Measurements from ENCODE around the gene EEFSEC. TPM values are rescaled to one million over a fixed set of nuclear protein-coding genes. Genes with fewer than 3 reads are reported as not detected.

Gene EEFSEC
- total and polyA plus RNA-seq, 2 of the 4 experiments (the other 2 are of a cell fraction): 4.5 to 9.3 TPM

- H3K27ac ChIP-seq (ENCODE audit: insufficient read depth, low read length): no peak overlapping the region
- H2BK20ac ChIP-seq (ENCODE audit: low read depth, low read length): no peak overlapping the region
- H2AFZ ChIP-seq (replicated peaks; ENCODE audit: low read length, poor library complexity): no peak overlapping the region
- H4K5ac ChIP-seq (ENCODE audit: low read depth, low read length): no peak overlapping the region
- H4K20me1 ChIP-seq (ENCODE audit: insufficient read depth, low read length): peaks cover 3% of the 10 kb centered on the region; the same call in 1 of the 2 replicates
- no peak overlapping the region for H3K18ac ChIP-seq (ENCODE audit: low read depth, low read length)
- H2BK5ac ChIP-seq (ENCODE audit: low read depth, low read length, poor library complexity, severe bottlenecking): no peak overlapping the region
- H2AK5ac ChIP-seq (ENCODE audit: low read depth, low read length): no peak overlapping the region
- no peak overlapping the region for H2AK9ac ChIP-seq (replicated peaks; ENCODE audit: low read depth, low read length, poor library complexity)
- 90% methylated on average over 2 of the region's 9 CpGs; no CpG with 5 or more reads in 1 of the 2 experiments for WGBS, 2 experiments (ENCODE audit: extremely low coverage in 2 of 2, insufficient read length in 1 of 2)
- DNase-seq (no peak), ATAC-seq (ENCODE audit: low read depth) (no peak)
- peaks cover 4 to 17% of the 10 kb centered on the region in 2 experiments; a peak in 3 of 4 replicates for H3K79me1 ChIP-seq (ENCODE audit: low read depth in 1 of 2, low read length in 2 of 2)
- no peaks in the 10 kb centered on the region for H3K27me3 ChIP-seq (ENCODE audit: control insufficient read depth, insufficient read depth, low read length)
- in situ Hi-C loops (cut with MboI; ENCODE audit: low sequenced_read_pairs) (loop anchor here (5.0 to 10.0 kb wide), 2 partner anchors 312 to 420 kb away; no protein-coding TSS in a partner anchor), intact Hi-C loops (cut with micrococcal nuclease) (loop anchor here (2.0 to 5.0 kb wide), 2 partner anchors 152 to 252 kb away; no protein-coding TSS in a partner anchor), dilution Hi-C loops (cut with HindIII; ENCODE audit: low sequenced_read_pairs, unreplicated experiment) (no loop called here)
- no peak overlapping the region for H3K23ac ChIP-seq (ENCODE audit: low read depth, low read length)
- BruUV-seq (replicated peaks): no TSS peak
- no peak overlapping the region for H2BK15ac ChIP-seq (ENCODE audit: low read depth, low read length)
- H3K36me3 ChIP-seq (ENCODE audit: control insufficient read depth, insufficient read depth, low read length): no peaks in the 10 kb centered on the region
- ChIA-PET POLR2A (ENCODE audit: unreplicated experiment) (no interaction called here), CTCF (no interaction called here)
- H4K91ac ChIP-seq (ENCODE audit: insufficient read depth, low read depth, low read length): no peak overlapping the region
- H3K56ac ChIP-seq (ENCODE audit: extremely low read depth, insufficient read depth, low read length): no peak overlapping the region
- H3K4ac ChIP-seq (ENCODE audit: low read depth, low read length): no peak overlapping the region
- H3K9ac ChIP-seq (ENCODE audit: low read depth, low read length): no peak overlapping the region
- no peaks in the 10 kb centered on the region for H3K9me1 ChIP-seq (ENCODE audit: insufficient read depth, low read length)
- H3K14ac ChIP-seq (replicated peaks; ENCODE audit: low read depth, low read length): no peak overlapping the region
- H2BK120ac ChIP-seq (ENCODE audit: low read depth, low read length): no peak overlapping the region
- TF ChIP-seq BHLHE40 (IDR thresholded peaks at IDR 0.05; ENCODE audit: low read depth, low read length): no peak
- H4K8ac ChIP-seq (ENCODE audit: low read depth in 2 of 2, low read length in 2 of 2): no peak overlapping the region
- H3K4me3 ChIP-seq (ENCODE audit: insufficient read depth, low read depth, low read length): no peak overlapping the region
- no peaks in the 10 kb centered on the region for H3K9me3 ChIP-seq (ENCODE audit: control insufficient read depth, insufficient read depth, low read length)
- peaks cover 2% of the 10 kb centered on the region; the same call in 1 of the 2 replicates for H3K4me1 ChIP-seq (ENCODE audit: control insufficient read depth, insufficient read depth, low read length)
- no peak overlapping the region for H3K4me2 ChIP-seq (ENCODE audit: low read depth, low read length)
Observed at GRCh38 chr3:128174675-128175590, 21.7 kb downstream of the EEFSEC start.
